MCF 10A (cell line): Measurements from ENCODE around the gene MAN1C1. TPM values are rescaled to one million over a fixed set of nuclear protein-coding genes. Genes with fewer than 3 reads are reported as not detected.

ENCODE experiments used
- BruUV-seq: library from RNA; stranded (reverse); fragments of 400-500 nt; replicated peaks from 2 replicates; lab custom pipeline; 2021; lab: Mats Ljungman, UMichigan
- CTCF ChIA-PET: fragments of 300-600 bp; sonication (Branson Sonifier 250); formaldehyde crosslinking; extraction: SDS; loops from one replicate; lab custom pipeline; 2021; ENCODE audit warnings: antibody characterized with exemption, inconsistent platforms; lab: Yijun Ruan, JAX
- POLR2A ChIA-PET: fragments of 300-600, 350-650 bp; sonication (Branson Sonifier 250); formaldehyde crosslinking; extraction: SDS; loops from one replicate; lab custom pipeline; 2020; ENCODE audit warnings: antibody characterized with exemption, inconsistent platforms; lab: Yijun Ruan, JAX
- DNase-seq: peaks from one replicate; pipeline ENCODE4 v3.0.0-alpha.2; 2018; ENCODE audit not compliant: unreplicated experiment
- H3K27ac Mint-ChIP-seq: one replicate; pipeline ENCODE4 v1.8.0; 2022; ENCODE audit warnings: mild to moderate bottlenecking, low read depth, mixed read lengths; ENCODE audit not compliant: unreplicated experiment
- H3K27me3 Mint-ChIP-seq: one replicate; pipeline ENCODE4 v1.8.0; 2022; ENCODE audit warnings: mixed read lengths; ENCODE audit not compliant: insufficient read depth, unreplicated experiment
- H3K36me3 Mint-ChIP-seq: one replicate; pipeline ENCODE4 v1.8.0; 2022; ENCODE audit warnings: mild to moderate bottlenecking, moderate library complexity, mixed read lengths; ENCODE audit not compliant: insufficient read depth, unreplicated experiment
- H3K4me1 Mint-ChIP-seq: one replicate; pipeline ENCODE4 v1.8.0; 2022; ENCODE audit warnings: mixed read lengths; ENCODE audit not compliant: insufficient read depth, unreplicated experiment
- H3K4me3 Mint-ChIP-seq: one replicate; pipeline ENCODE4 v1.8.0; 2022; ENCODE audit warnings: mild to moderate bottlenecking, moderate library complexity, mixed read lengths; ENCODE audit not compliant: unreplicated experiment
- H3K9me3 Mint-ChIP-seq: one replicate; pipeline ENCODE4 v1.8.0; 2022; ENCODE audit warnings: mixed read lengths; ENCODE audit not compliant: unreplicated experiment
- CTCF ChIP-seq: fragments of 200-600 bp; IDR thresholded peaks from one replicate; pipeline ENCODE4 v1.8.0; 2022; ENCODE audit warnings: antibody characterized with exemption, mild to moderate bottlenecking; ENCODE audit not compliant: unreplicated experiment
- intact Hi-C: fragments of 100-400 bp; cut with micrococcal nuclease; formaldehyde crosslinking; loops from 2 replicates; pipeline ENCODE4 v1.14.1; 2022
- total RNA-seq: library from RNA; stranded (reverse); gene quantifications from 2 replicates; pipeline ENCODE4 v1.2.3, GENCODE V29; 2022

The MAN1C1 gene
- total RNA-seq, 1 experiment from 2014 or later = not detected

GRCh38 chr1:25750923-25751605 is 134.5 kb downstream of the MAN1C1 start:
- H3K27ac Mint-ChIP-seq = no peak overlapping the region
- no TSS peak for BruUV-seq
- ChIA-PET CTCF (no interaction called here), POLR2A (no interaction called here)
- DNase-seq = no peak
- no peak overlapping the region for H3K4me3 Mint-ChIP-seq
- peaks cover 13% of the 10 kb centered on the region for H3K27me3 Mint-ChIP-seq
- intact Hi-C loops = no loop called here
- H3K4me1 Mint-ChIP-seq = peaks cover 6% of the 10 kb centered on the region
- H3K9me3 Mint-ChIP-seq = no peaks in the 10 kb centered on the region
- TF ChIP-seq CTCF = no peak
- no peaks in the 10 kb centered on the region for H3K36me3 Mint-ChIP-seq

- Mint-ChIP-seq H3K27ac (no peak overlapping the region), H3K4me3 (no peak overlapping the region), H3K27me3 (peaks cover 33% of the 10 kb centered on the region), H3K4me1 (no peaks in the 10 kb centered on the region), H3K9me3 (no peaks in the 10 kb centered on the region), H3K36me3 (no peaks in the 10 kb centered on the region)
- POLR2A ChIA-PET = interaction anchor here (0.5 kb wide), 1 partner anchor 257 kb away, joined by 3 read pairs; no protein-coding TSS in a partner anchor
- CTCF ChIA-PET = no interaction called here
- intact Hi-C loops = no loop called here
- no peak for DNase-seq
- BruUV-seq = no TSS peak
- no peak for TF ChIP-seq CTCF
Observed at GRCh38 chr1:25754470-25755181, 138.0 kb downstream of the MAN1C1 start.

GRCh38 chr1:25755475-25756125 is 139.0 kb downstream of the MAN1C1 start:
- Mint-ChIP-seq H3K4me1 (no peaks in the 10 kb centered on the region), H3K4me3 (no peak overlapping the region), H3K27ac (no peak overlapping the region), H3K36me3 (no peaks in the 10 kb centered on the region), H3K27me3 (peaks cover 40% of the 10 kb centered on the region), H3K9me3 (no peaks in the 10 kb centered on the region)
- TF ChIP-seq CTCF = no peak
- POLR2A ChIA-PET = no interaction called here
- CTCF ChIA-PET = no interaction called here
- no TSS peak for BruUV-seq
- no peak for DNase-seq
- intact Hi-C loops = no loop called here

- no peak for TF ChIP-seq CTCF
- POLR2A ChIA-PET = no interaction called here
- Mint-ChIP-seq H3K27me3 (peaks cover 36% of the 10 kb centered on the region), H3K9me3 (no peaks in the 10 kb centered on the region), H3K27ac (no peak overlapping the region), H3K4me1 (no peaks in the 10 kb centered on the region), H3K36me3 (no peaks in the 10 kb centered on the region), H3K4me3 (no peak overlapping the region)
- CTCF ChIA-PET = no interaction called here
- intact Hi-C loops = no loop called here
- BruUV-seq = no TSS peak
- DNase-seq = no peak
Observed at GRCh38 chr1:25756215-25756614, 139.6 kb downstream of the MAN1C1 start.
